ENCODE data around the gene NCK1. TPM values are rescaled to one million over a fixed set of nuclear protein-coding genes. Genes with fewer than 3 reads are reported as not detected.

Gene NCK1
- total and polyA plus RNA-seq, 2 donors (not counting 1 experiment from before 2014, with no cell fraction given), result 59.5 to 62.7 TPM

GRCh38 chr3:136989781-136990524 lies 127.9 kb downstream of the NCK1 start:
- H3K36me3 ChIP-seq (ENCODE audit: control insufficient read depth, insufficient read depth, low read length), result no peaks in the 10 kb centered on the region
- TF ChIP-seq CTCF (conservative IDR thresholded peaks at IDR 0.05 in 1 of 2, IDR thresholded peaks at IDR 0.05 in 1 of 2; ENCODE audit: low read depth in 1 of 2, low read length in 2 of 2) (no peak), EZH2 (IDR thresholded peaks at IDR 0.05; ENCODE audit: low read length, missing control alignments) (no peak)
- DNase-seq (ENCODE audit: low read depth in 2 of 2), result no peak

GRCh38 chr3:136990826-136991225 lies 128.8 kb downstream of the NCK1 start:
- Histone ChIP-seq H4K20me1 (ENCODE audit: control insufficient read depth, extremely low read depth, insufficient read depth, low read length) (no peaks in the 10 kb centered on the region), H3K4me1 (ENCODE audit: control insufficient read depth, extremely low read depth, insufficient read depth, low read length) (peaks cover 3% of the 10 kb centered on the region), H3K79me2 (ENCODE audit: control insufficient read depth, insufficient read depth, low read length) (no peaks in the 10 kb centered on the region), H2AFZ (ENCODE audit: low read length) (no peak overlapping the region), H3K27ac (ENCODE audit: insufficient read depth, low read length) (no peak overlapping the region), H3K9ac (ENCODE audit: insufficient read depth, low read length) (no peak overlapping the region), H3K36me3 (ENCODE audit: control insufficient read depth, insufficient read depth, low read length) (no peaks in the 10 kb centered on the region), H3K4me2 (ENCODE audit: extremely low read depth, insufficient read depth, low read length) (no peak overlapping the region), H3K4me3 (replicated peaks in 1 of 4; ENCODE audit: control extremely low read depth in 1 of 4, insufficient read depth in 1 of 4, low read depth in 3 of 4, low read length in 4 of 4) (no peak overlapping the region), H3K27me3 (ENCODE audit: control insufficient read depth, insufficient read depth, low read length) (no peaks in the 10 kb centered on the region), H3K9me3 (ENCODE audit: control insufficient read depth, insufficient read depth, low read depth, low read length) (no peaks in the 10 kb centered on the region)
- TF ChIP-seq CTCF (conservative IDR thresholded peaks at IDR 0.05 in 1 of 2, IDR thresholded peaks at IDR 0.05 in 1 of 2; ENCODE audit: low read depth in 1 of 2, low read length in 2 of 2), result no peak
- DNase-seq (ENCODE audit: low read depth in 2 of 2), result no peak

More at GRCh38 chr3:136989781-136990524, 127.9 kb downstream of the NCK1 start:
- no peak overlapping the region for H3K4me3 ChIP-seq (replicated peaks in 1 of 4; ENCODE audit: control extremely low read depth in 1 of 4, insufficient read depth in 1 of 4, low read depth in 3 of 4, low read length in 4 of 4)
- no peaks in the 10 kb centered on the region for H4K20me1 ChIP-seq (ENCODE audit: control insufficient read depth, extremely low read depth, insufficient read depth, low read length)
- no peak overlapping the region for H3K9ac ChIP-seq (ENCODE audit: insufficient read depth, low read length)
- no peaks in the 10 kb centered on the region for H3K79me2 ChIP-seq (ENCODE audit: control insufficient read depth, insufficient read depth, low read length)
- H3K27me3 ChIP-seq (ENCODE audit: control insufficient read depth, insufficient read depth, low read length), result no peaks in the 10 kb centered on the region
- H3K9me3 ChIP-seq (ENCODE audit: control insufficient read depth, insufficient read depth, low read depth, low read length), result no peaks in the 10 kb centered on the region
- H3K4me2 ChIP-seq (ENCODE audit: extremely low read depth, insufficient read depth, low read length), result no peak overlapping the region
- no peak overlapping the region for H2AFZ ChIP-seq (ENCODE audit: low read length)
- H3K4me1 ChIP-seq (ENCODE audit: control insufficient read depth, extremely low read depth, insufficient read depth, low read length), result peaks cover 3% of the 10 kb centered on the region
- H3K27ac ChIP-seq (ENCODE audit: insufficient read depth, low read length), result no peak overlapping the region

- Histone ChIP-seq H4K20me1 (ENCODE audit: control insufficient read depth, extremely low read depth, insufficient read depth, low read length) (no peaks in the 10 kb centered on the region), H3K27ac (ENCODE audit: insufficient read depth, low read length) (no peak overlapping the region), H3K4me3 (replicated peaks in 1 of 4; ENCODE audit: control extremely low read depth in 1 of 4, insufficient read depth in 1 of 4, low read depth in 3 of 4, low read length in 4 of 4) (no peak overlapping the region), H2AFZ (ENCODE audit: low read length) (no peak overlapping the region), H3K79me2 (ENCODE audit: control insufficient read depth, insufficient read depth, low read length) (no peaks in the 10 kb centered on the region), H3K36me3 (ENCODE audit: control insufficient read depth, insufficient read depth, low read length) (no peaks in the 10 kb centered on the region), H3K9ac (ENCODE audit: insufficient read depth, low read length) (no peak overlapping the region), H3K9me3 (ENCODE audit: control insufficient read depth, insufficient read depth, low read depth, low read length) (no peaks in the 10 kb centered on the region), H3K4me1 (ENCODE audit: control insufficient read depth, extremely low read depth, insufficient read depth, low read length) (peaks cover 3% of the 10 kb centered on the region), H3K27me3 (ENCODE audit: control insufficient read depth, insufficient read depth, low read length) (no peaks in the 10 kb centered on the region), H3K4me2 (ENCODE audit: extremely low read depth, insufficient read depth, low read length) (no peak overlapping the region)
- TF ChIP-seq CTCF (conservative IDR thresholded peaks at IDR 0.05 in 1 of 2, IDR thresholded peaks at IDR 0.05 in 1 of 2; ENCODE audit: low read depth in 1 of 2, low read length in 2 of 2) (no peak), EZH2 (IDR thresholded peaks at IDR 0.05; ENCODE audit: low read length, missing control alignments) (no peak)
- no peak for DNase-seq (ENCODE audit: low read depth in 2 of 2)
These were observed 130.1 kb downstream of the NCK1 start for GRCh38 chr3:136992115-136992514.

Data from fibroblast of lung (primary cell).